ENCODE measurements around the gene ABLIM2.

The ABLIM2 gene

DNA sequence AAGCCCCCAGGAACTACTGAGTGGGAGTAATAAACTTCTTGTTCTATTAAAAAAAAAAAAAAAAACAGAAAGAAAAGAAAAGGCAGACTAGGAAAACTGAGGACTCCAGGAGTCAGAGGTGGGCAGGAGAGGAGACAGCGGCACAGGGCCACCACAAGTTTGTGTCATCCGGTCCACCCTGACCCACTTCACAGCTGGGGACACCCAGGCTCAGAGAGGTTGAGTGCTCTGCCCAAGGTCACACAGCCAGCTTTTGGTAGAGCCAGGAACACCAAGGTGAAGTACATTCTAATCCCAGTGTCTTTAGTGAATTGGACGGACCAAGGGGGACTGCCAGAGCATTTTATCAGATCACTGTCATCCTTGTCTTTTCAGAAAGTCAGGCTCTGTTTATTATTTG, 16.4 kb upstream of the ABLIM2 start:
- DNase-seq (ENCODE audit: low spot score) = no peak

DNA sequence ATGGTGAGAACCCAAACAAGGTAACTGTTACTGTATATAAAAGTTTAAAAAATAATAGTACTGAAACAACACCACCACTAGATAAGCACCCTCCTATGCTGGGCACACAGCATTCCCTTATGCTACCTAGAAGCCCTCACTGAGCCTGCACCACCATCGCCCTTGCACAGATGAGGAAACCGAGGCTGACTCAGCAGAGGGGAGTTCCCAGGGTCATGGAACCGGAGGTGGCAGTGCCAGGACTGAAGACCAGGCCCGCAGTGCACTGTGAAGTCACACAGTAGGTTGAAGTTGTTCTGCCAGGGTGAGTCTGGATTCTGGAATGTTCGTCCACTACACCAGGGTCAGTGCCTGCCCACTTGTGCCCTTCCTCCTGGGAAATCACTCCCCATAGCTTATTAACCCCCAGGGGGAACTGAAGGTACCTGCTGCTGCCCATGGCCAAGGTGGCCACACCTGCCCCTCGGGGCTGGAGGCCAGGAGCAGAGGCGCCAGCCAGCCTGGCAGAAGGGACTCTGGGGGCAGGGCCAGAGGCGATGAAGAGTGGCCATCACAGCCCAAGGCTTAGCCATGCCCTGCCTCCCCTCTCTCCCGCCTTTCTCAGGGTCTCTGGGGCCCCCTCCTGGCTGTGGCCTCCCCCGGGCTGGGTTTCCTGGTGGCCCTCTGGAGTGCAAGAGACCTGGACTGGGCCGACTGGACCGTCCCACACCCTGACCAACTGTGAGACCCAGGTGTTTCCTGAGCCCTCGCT, 15.1 kb upstream of the ABLIM2 start:
- no peak for DNase-seq (ENCODE audit: low spot score)

DNA sequence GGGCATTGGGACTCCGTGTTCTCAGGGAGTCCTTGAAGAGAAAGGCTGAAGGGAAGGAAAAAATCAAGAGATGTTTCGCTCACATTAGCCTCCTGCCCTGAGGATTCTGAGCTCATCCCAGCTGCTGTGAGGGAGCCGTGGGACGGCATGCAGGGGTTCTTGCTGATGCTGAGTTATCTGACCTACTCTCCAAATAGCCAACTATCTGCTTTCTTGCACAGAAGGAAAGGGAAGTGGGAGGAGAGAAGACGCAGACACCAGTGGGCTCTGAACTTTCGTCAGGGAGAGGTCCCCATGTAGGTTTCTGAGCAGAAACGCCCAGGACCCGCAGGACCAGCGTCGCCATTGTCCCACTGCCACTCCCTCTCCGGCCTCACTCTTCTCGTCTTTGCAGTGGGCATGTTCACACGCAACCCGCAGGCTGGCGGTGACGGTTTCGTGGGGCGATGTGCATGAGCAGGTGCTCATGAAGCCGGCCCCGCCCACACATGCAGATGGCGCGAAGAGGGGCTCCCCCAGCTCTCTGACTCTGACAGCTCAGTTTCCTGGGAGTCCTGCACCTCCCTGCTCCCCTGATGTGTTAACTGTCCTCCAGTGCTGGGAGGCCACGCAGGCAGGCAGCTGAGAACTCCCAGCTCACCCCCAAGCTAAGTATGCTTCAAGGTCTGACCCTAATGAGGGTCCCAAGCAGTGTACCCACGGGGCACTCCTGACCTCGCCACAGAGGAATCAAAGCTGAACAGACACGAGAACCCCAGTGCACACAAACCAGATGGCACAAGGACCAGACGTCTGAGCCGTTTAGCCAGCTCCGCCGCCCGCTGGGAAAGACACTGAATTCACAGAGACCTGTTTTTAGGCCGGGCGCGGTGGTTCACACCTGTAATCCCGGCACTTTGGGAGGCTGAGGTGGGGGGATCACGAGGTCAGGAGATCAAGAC, 13.6 kb upstream of the ABLIM2 start:
- no peak for DNase-seq (ENCODE audit: low spot score)

DNA sequence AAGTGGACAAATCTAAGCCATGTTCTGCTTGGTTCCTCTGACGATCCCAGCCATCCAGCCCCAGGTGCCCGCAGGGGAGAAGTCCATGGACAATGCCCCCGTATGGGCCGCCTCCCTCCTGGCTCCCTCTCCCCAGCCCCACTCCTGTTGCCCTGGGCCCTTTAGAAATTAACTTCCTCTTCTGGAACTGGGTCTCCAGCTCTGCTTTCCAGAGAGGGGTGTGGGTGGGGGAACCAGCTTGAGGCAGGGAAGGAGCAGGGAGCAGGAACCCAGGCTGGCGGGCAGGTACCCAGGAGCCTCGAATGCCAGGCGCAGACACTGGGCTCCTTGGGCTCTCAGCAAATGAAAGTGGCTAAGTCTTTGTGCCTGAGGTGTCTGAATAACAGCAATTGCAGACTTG, 12.7 kb upstream of the ABLIM2 start:
- DNase-seq (ENCODE audit: low spot score) = no peak

DNA sequence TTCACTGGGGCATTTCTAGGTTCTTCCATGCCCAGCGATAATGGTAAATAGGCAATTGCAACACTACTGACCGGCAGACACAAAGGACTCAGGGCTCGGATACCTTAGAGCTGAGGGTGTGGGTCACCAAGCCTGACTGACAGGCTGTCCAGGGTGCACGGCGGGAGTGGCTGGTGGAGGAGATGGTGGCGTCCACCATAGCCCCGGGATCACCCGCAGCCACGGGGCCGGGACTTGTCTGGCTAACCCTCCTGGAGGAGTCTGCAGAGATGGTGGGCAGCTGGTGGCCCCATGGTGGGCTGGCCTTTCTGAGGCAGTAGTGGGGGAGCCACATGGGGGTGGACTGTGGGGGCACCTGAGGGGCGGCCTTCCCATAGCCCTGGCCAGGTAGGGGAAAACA, 11.7 kb upstream of the ABLIM2 start:
- no peak for DNase-seq (ENCODE audit: low spot score)

- no peak for DNase-seq (ENCODE audit: low spot score)
Measured at GRCh38 chr4:8169763-8170162, 11.2 kb upstream of the ABLIM2 start.

- DNase-seq (ENCODE audit: low spot score) = no peak
Measured at GRCh38 chr4:8168832-8169598, 10.4 kb upstream of the ABLIM2 start.

DNA sequence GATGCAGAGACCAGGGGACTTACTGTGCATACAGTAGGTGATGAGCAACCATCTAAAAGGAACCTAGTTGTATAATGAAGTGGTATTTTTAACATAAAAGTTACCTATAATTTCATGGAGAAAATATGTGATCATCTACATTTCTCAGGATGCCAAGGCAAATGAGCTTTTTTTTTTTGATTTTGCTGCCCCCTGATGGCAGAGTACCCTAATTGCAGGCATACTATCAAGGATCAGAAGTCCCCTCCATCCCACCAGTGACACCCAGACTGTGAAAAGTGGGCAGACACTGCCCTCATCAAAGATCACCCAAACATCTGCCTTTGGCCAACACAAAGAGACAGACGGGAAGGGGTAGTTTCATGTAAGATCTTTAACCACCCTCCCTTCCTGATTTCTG, 9.6 kb upstream of the ABLIM2 start:
- DNase-seq (ENCODE audit: low spot score) = no peak

DNA sequence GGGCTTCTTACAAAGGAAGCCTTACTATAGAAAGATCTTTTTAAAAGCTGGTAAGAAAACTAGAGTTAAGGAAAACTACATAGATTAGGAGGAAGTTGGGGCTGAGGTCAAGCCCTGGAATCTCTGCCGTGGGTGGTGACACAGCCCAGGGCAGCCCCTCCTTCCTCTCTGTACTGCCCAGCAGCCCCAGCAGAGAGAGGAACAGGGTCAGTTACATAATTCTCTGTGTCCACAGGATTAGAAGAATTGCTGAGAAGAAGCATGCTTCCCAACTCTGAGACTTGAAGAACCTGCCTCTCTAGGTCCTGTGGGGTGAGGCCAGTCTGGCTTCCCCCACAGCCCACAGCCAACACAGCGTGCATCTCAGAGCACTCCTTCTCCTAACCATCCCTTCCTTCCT, 9.2 kb upstream of the ABLIM2 start:
- no peak for DNase-seq (ENCODE audit: low spot score)

- DNase-seq (ENCODE audit: low spot score) = no peak
Measured at GRCh38 chr4:8167291-8167690, 8.7 kb upstream of the ABLIM2 start.

- no peak for DNase-seq (ENCODE audit: low spot score)
Measured at GRCh38 chr4:8165374-8165896, 6.8 kb upstream of the ABLIM2 start.

GRCh38 chr4:8164687-8165086, 6.1 kb upstream of the ABLIM2 start:
- no peak for DNase-seq (ENCODE audit: low spot score)

DNA sequence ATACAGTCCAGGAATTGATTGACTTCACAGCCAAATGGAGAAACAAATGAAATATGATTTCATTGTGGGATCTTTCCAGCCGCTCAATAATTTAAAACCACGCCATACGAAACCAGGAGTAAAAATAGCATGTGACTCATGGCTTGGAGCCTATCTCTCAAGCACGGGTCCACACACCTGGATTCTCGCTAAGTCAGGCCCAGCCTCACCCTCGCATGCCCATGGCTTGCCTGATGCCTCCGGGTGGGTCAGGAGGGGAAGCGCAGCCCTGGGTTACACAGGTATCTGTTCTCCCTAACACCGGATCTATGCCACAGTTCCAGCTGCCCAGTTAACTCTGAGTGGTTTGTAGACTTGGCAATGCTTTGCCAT, 5.6 kb upstream of the ABLIM2 start:
- no peak for DNase-seq (ENCODE audit: low spot score)

DNA sequence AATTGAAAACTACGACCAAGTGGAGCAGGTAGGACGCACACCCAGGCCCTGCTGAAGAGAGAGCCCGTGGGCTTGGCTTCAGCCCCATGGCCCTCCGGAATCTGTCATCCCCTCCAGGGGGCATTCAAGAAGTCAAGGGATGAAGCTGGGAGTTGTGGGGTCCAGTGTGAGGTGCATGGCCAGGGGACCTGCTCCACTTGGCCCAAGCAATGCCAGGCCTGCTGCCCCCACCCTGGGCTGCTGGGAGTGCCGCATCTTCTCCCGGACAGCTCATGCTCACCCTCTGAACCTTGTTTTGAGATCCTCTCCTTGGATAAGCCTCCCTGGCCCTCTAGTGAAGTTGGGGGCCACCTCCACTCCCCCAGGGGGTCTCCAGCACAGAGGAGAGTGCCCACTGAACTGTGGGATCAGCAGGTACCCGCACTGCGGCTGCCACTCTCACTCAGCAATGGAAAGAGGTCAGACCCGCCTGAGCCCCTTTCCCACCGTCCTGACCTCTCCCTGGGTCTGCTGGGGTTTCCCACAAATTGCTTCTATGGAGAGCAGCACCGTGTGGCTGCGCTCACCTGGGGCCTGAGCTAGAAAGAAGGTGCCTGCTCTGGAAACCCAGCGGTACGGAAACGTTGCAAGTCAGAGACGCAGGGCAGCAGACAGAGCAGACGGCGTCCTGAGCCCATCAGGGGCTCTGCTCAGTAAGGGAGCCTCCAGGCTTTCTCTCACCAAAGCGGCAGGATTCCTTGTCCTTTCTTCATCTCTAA, 5.0 kb upstream of the ABLIM2 start:
- no peak for DNase-seq (ENCODE audit: low spot score)

DNA sequence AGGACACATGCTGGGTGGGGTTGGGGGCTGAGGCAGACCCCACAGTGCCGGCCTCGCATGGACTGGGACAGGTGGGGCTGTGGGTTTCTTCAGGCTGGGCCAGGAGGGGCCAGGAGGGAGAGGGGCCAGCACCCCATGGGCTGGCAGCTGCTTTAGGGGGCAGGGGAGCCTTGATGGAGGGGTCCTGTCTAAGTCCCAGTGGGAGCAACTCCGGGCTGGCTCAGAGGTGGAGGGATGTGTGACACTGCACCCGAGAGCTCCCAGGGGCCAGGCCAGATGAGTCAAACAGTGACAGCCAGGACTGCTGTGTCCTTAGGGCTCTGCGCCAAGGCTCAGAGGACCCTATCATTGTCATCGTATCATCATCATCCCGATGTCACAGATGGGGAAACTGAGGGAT, 4.4 kb upstream of the ABLIM2 start:
- DNase-seq (ENCODE audit: low spot score) = no peak

DNA sequence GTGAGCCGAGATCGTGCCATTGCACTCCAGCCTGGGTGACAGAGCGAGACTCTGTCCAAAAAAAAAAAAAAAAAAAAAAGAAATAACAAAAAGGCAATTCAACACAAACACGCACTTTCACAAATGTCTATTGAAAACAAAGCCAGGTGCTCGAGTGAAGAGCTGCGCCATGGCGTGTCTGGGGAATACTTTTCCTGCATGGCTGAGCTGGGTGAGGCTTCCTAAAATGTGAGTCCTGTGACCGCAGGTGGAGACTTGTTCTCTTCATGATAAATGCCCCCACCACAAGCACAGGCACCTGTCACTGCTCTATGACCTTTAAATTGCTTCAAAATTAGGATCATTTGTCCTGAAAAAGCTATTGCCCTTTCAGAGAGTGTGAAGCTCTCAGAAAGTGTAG, 4.0 kb upstream of the ABLIM2 start:
- no peak for DNase-seq (ENCODE audit: low spot score)

- no peak for DNase-seq (ENCODE audit: low spot score)
Measured at GRCh38 chr4:8160572-8160971, 2.0 kb upstream of the ABLIM2 start.

DNA sequence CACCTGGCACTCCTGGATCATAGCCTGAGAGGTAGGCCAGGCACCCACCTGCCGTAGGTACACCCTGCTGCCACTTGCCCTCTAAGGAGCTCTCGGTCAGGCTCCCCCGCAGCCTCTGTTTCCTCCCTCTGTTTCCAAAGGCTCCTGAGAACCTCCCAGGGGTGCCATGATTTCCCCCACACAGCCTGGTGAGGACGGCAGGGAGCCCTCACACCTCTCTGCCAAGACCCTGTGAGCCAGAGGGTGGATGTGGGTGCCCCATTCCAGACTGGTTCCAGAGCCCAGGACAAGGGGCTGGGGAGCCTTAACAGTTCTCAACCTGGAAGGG, 1.6 kb upstream of the ABLIM2 start:
- DNase-seq (ENCODE audit: low spot score) = no peak

- no peak for DNase-seq (ENCODE audit: low spot score)
Measured at GRCh38 chr4:8159537-8160232, 1.1 kb upstream of the ABLIM2 start.

DNA sequence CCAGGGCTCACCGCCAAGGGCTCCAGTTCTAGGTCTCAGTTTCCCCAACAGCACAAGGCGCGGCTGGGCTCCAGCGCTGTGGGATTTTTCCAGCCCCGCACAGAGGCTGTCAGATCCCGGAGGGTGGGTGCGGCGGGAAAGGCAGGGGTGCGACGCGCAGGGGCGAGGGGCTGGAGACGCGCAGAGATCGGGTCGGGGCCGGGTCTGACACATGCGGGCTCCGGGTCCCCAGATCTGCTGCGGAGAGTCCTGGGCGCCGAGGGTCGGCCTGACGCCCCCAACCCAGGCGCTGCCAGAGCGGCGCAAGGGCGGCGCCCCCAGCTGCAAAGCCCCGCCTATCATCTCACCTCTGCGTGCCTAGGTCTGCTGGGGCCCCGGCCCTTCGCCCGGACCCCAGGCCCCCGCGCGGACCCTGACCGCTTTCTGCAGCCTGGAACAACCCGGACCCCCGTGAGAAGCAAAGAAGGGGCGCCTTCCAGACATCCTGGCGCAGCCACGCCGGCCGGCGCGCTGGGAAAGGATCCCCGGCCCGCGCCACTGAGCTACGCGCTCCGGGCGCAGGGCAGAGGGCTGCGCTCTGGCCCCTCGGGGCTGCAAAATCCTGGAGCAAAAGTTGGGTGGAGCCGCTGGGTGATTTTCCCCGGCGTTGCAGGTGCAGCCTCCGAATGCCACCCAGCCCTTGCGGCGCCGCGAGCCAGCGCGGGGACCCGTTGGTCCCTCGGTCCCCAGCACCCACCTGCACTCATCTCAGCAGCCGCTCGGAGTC, 486 bp downstream of the ABLIM2 start:
- no peak for DNase-seq (ENCODE audit: low spot score)

GRCh38 chr4:8157496-8157895, 1.1 kb downstream of the ABLIM2 start:
- DNase-seq (ENCODE audit: low spot score) = no peak

Measured in COLO829 (cell line).